ENCODE results near the gene IGFBPL1. TPM values are rescaled to one million over a fixed set of nuclear protein-coding genes. Genes with fewer than 3 reads are reported as not detected.
A peak's percentile ranks its signal among the peaks of the same experiment; 100 is the strongest.

Gene IGFBPL1
- total RNA-seq, 1 experiment from 2014 or later = 13.7 TPM

- TF ChIP-seq REST (IDR thresholded peaks at IDR 0.05; ENCODE audit: insufficient read depth in 1 of 2, low read depth in 2 of 2, low read length in 1 of 2) (no peak), POLR2AphosphoS5 (IDR thresholded peaks at IDR 0.05; ENCODE audit: low read depth, low read length) (no peak), SIN3A (IDR thresholded peaks at IDR 0.05; ENCODE audit: borderline replicate concordance, insufficient read depth, low read depth, low read length) (no peak), TCF7L2 (IDR thresholded peaks at IDR 0.05; ENCODE audit: low read depth, low read length) (no peak)
- TF ChIP-seq, protein P1, sequence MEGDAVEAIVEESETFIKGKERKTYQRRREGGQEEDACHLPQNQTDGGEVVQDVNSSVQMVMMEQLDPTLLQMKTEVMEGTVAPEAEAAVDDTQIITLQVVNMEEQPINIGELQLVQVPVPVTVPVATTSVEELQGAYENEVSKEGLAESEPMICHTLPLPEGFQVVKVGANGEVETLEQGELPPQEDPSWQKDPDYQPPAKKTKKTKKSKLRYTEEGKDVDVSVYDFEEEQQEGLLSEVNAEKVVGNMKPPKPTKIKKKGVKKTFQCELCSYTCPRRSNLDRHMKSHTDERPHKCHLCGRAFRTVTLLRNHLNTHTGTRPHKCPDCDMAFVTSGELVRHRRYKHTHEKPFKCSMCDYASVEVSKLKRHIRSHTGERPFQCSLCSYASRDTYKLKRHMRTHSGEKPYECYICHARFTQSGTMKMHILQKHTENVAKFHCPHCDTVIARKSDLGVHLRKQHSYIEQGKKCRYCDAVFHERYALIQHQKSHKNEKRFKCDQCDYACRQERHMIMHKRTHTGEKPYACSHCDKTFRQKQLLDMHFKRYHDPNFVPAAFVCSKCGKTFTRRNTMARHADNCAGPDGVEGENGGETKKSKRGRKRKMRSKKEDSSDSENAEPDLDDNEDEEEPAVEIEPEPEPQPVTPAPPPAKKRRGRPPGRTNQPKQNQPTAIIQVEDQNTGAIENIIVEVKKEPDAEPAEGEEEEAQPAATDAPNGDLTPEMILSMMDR (IDR thresholded peaks at IDR 0.05) = no peak
- no peaks in the 10 kb centered on the region for H3K27me3 ChIP-seq (ENCODE audit: control insufficient read depth, insufficient read depth, low read length)
- no peaks in the 10 kb centered on the region for H3K9me3 ChIP-seq (ENCODE audit: control insufficient read depth, insufficient read depth, low read depth, low read length)
- intact Hi-C loops (cut with micrococcal nuclease; ENCODE audit: unreplicated experiment) (no loop called here), in situ Hi-C loops (cut with HindIII; ENCODE audit: low pct_unique_long_range_greater_than_20kb, low sequenced_read_pairs) (no loop called here)
- no peaks in the 10 kb centered on the region for H3K36me3 ChIP-seq (ENCODE audit: control insufficient read depth, insufficient read depth, low read length)
- ChIA-PET POLR2A (no interaction called here), CTCF (interaction anchor here (0.6 kb wide), 1 partner anchor 275 kb away, joined by 3 read pairs; no protein-coding TSS in a partner anchor)
- no peak overlapping the region for H3K27ac ChIP-seq (ENCODE audit: low read length)
- no peak overlapping the region for H3K4me3 ChIP-seq (ENCODE audit: low read depth in 2 of 2, low read length in 2 of 2)
- no peaks in the 10 kb centered on the region for H3K4me1 ChIP-seq (ENCODE audit: control insufficient read depth, insufficient read depth, low read length)
- ATAC-seq = no peak
- no TSS peak for BruUV-seq (replicated peaks)
- DNase-seq (ENCODE audit: low read depth, low spot score) = no peak
Measured at GRCh38 chr9:38418366-38418765, 5.9 kb downstream of the IGFBPL1 start.

DNA sequence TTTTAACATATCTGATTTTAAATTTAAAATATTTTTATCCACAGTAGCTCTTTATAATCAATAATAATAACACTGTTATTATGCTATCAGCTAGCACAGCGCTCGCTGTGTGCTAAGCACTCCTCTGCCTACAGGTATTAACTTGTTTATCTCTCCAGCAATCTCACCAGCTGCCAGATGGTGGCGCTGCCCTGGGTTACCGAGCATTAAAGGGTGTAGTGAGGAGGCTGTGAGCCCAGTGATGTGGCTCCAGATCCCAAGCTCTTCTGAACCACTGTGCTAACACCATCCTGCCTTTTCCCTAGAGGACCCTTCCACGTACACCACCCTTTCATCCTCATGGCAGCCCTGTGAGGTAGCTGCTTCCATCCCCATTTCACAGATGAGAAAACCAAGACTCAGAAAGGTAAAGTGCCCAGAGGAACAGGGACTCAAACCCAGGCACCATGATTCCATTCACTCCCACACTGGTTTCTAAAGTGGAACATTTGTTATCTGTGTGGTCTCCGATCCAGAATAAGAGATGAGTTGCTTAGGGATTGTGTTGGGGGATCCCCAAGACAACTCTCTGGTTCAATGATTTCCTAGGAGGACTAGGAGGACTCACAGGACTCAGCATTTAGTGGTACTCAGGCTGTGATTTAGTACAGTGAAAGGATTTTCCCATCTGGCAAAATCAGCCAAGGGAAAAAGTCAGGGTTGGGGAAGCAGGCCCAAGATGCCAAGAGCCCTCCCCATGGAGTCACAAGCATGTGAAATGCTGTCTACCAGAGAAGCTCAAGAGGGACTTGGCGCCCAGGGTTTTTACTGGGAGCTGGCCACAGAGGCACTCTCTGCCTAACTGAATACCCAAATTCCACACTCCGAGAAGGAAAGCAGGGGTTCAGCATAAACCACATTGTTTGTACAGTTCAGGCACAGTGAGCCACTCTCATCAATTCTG lies 7.0 kb downstream of the IGFBPL1 start:
- Histone ChIP-seq H3K36me3 (ENCODE audit: control insufficient read depth, insufficient read depth, low read length) (no peaks in the 10 kb centered on the region), H3K27me3 (ENCODE audit: control insufficient read depth, insufficient read depth, low read length) (no peaks in the 10 kb centered on the region), H3K27ac (ENCODE audit: low read length) (no peak overlapping the region), H3K9me3 (ENCODE audit: control insufficient read depth, insufficient read depth, low read depth, low read length) (no peaks in the 10 kb centered on the region), H3K4me3 (ENCODE audit: low read depth in 2 of 2, low read length in 2 of 2) (no peak overlapping the region), H3K4me1 (ENCODE audit: control insufficient read depth, insufficient read depth, low read length) (no peaks in the 10 kb centered on the region)
- in situ Hi-C loops (cut with HindIII; ENCODE audit: low pct_unique_long_range_greater_than_20kb, low sequenced_read_pairs) = no loop called here
- ChIA-PET CTCF (no interaction called here), POLR2A (no interaction called here)
- no TSS peak for BruUV-seq (replicated peaks)
- intact Hi-C loops (cut with micrococcal nuclease; ENCODE audit: unreplicated experiment) = no loop called here
- 0 out of 2 replicates have a peak, but pooled peaks have one; percentile 53 for ATAC-seq
- TF ChIP-seq, protein P1 (IDR thresholded peaks at IDR 0.05) = peak; percentile 80
- TF ChIP-seq REST (IDR thresholded peaks at IDR 0.05; ENCODE audit: insufficient read depth in 1 of 2, low read depth in 2 of 2, low read length in 1 of 2) (no peak), POLR2AphosphoS5 (IDR thresholded peaks at IDR 0.05; ENCODE audit: low read depth, low read length) (no peak)
- no peak for DNase-seq (ENCODE audit: low read depth, low spot score)

Data from Panc1 (cell line).